Smooth muscle cell (in vitro differentiated cells): ENCODE measurements around the gene ASB13. TPM values are rescaled to one million over a fixed set of nuclear protein-coding genes. Genes with fewer than 3 reads are reported as not detected.

Experiments
- DNase-seq: peaks from one replicate; lab custom pipeline; 2025; ENCODE audit not compliant: unreplicated experiment; lab: John Stamatoyannopoulos, UW
- H2AFZ ChIP-seq: fragments of 200-600 bp; sonication (generic); 2 replicates; pipeline ENCODE4 v1.6.0; 2016; ENCODE audit warnings: antibody characterized with exemption, low read depth, mild to moderate bottlenecking
- H3F3A ChIP-seq: fragments of 200-600 bp; sonication (generic); 2 replicates; pipeline ENCODE4 v1.6.0; 2017; ENCODE audit warnings: antibody characterized with exemption, low read depth
- H3K27ac ChIP-seq: fragments of 200-600 bp; sonication (generic); 2 replicates; pipeline ENCODE4 v1.5.1; 2016; ENCODE audit warnings: low read depth, mild to moderate bottlenecking
- H3K27me3 ChIP-seq: fragments of 200-600 bp; sonication (generic); 2 replicates; pipeline ENCODE4 v1.6.1; 2016; ENCODE audit warnings: low read depth, mild to moderate bottlenecking
- H3K36me3 ChIP-seq: fragments of 200-600 bp; sonication (generic); 2 replicates; pipeline ENCODE4 v1.5.1; 2016; ENCODE audit warnings: low read depth
- H3K4me1 ChIP-seq: fragments of 200-600 bp; sonication (generic); 2 replicates; pipeline ENCODE4 v1.5.1; 2016; ENCODE audit warnings: low read depth
- H3K4me2 ChIP-seq: fragments of 200-600 bp; sonication (generic); 2 replicates; pipeline ENCODE4 v1.6.0; 2016; ENCODE audit warnings: mild to moderate bottlenecking
- H3K4me3 ChIP-seq: fragments of 200-600 bp; sonication (generic); 2 replicates; pipeline ENCODE4 v1.5.1; 2016; ENCODE audit warnings: mild to moderate bottlenecking
- H3K79me2 ChIP-seq: fragments of 200-600 bp; sonication (generic); 2 replicates; pipeline ENCODE4 v1.6.0; 2016; ENCODE audit warnings: low read depth, mild to moderate bottlenecking
- H3K9ac ChIP-seq: fragments of 200-600 bp; sonication (generic); 2 replicates; pipeline ENCODE4 v1.6.0; 2016; ENCODE audit warnings: low read depth
- H3K9me3 ChIP-seq: fragments of 200-600 bp; sonication (generic); replicated peaks from 2 replicates; pipeline ENCODE4 v1.5.1; 2016; ENCODE audit warnings: low read depth
- H4K20me1 ChIP-seq: fragments of 200-600 bp; sonication (generic); 2 replicates; pipeline ENCODE4 v1.6.0; 2016; ENCODE audit warnings: low read depth
- CTCF ChIP-seq: fragments of 200-600 bp; sonication (generic); IDR thresholded peaks from 2 replicates; pipeline ENCODE4 v1.5.1; 2017; ENCODE audit warnings: borderline replicate concordance, mild to moderate bottlenecking, antibody characterized with exemption; ENCODE audit not compliant: insufficient read depth, poor library complexity, severe bottlenecking
- WGBS: methylation state at CpG from one replicate; pipeline ENCODE4 v1.1.7; 2016; ENCODE audit warnings: low lambda C conversion rate; 5-methylcytosine and 5-hydroxymethylcytosine counted together
- polyA plus RNA-seq: library from polyadenylated mRNA; unstranded; fragments of >200 nt; fragmentation: Nextera tagmentation; extraction: Ambion mirVana; gene quantifications from 2 replicates; pipeline ENCODE4 v1.2.1, GENCODE V29; 2016
- total RNA-seq: library from RNA; depleted of rRNA; stranded (reverse); fragments of >200 nt; gene quantifications from 2 replicates; pipeline ENCODE4 v1.2.3, GENCODE V29; 2014

ASB13 gene
- total and polyA plus RNA-seq, 2 experiments from 2014 or later: 12.6 to 34.7 TPM

GRCh38 chr10:5607594-5607993, 58.8 kb downstream of the ASB13 start:
- Histone ChIP-seq H3K9ac (no peak overlapping the region), H3K4me2 (no peak overlapping the region), H3K27me3 (no peaks in the 10 kb centered on the region), H2AFZ (no peak overlapping the region), H3K36me3 (no peaks in the 10 kb centered on the region), H4K20me1 (no peaks in the 10 kb centered on the region), H3F3A (no peaks in the 10 kb centered on the region), H3K9me3 (no peaks in the 10 kb centered on the region), H3K79me2 (no peaks in the 10 kb centered on the region), H3K4me3 (no peak overlapping the region), H3K4me1 (no peaks in the 10 kb centered on the region), H3K27ac (no peak overlapping the region)
- 90% methylated on average over 7 of the region's 7 CpGs for WGBS
- no peak for TF ChIP-seq CTCF
- DNase-seq: no peak

- H3K27ac ChIP-seq: no peak overlapping the region
- H4K20me1 ChIP-seq: no peaks in the 10 kb centered on the region
- no peak overlapping the region for H3K4me2 ChIP-seq
- H3F3A ChIP-seq: no peaks in the 10 kb centered on the region
- no peaks in the 10 kb centered on the region for H3K9me3 ChIP-seq
- H3K79me2 ChIP-seq: no peaks in the 10 kb centered on the region
- 97% methylated on average over 10 of the region's 10 CpGs for WGBS
- H3K36me3 ChIP-seq: no peaks in the 10 kb centered on the region
- no peak overlapping the region for H3K9ac ChIP-seq
- H2AFZ ChIP-seq: no peak overlapping the region
- H3K4me1 ChIP-seq: no peaks in the 10 kb centered on the region
- no peak for DNase-seq
- H3K27me3 ChIP-seq: no peaks in the 10 kb centered on the region
- H3K4me3 ChIP-seq: no peak overlapping the region
- no peak for TF ChIP-seq CTCF
Observed at GRCh38 chr10:5606864-5607263, 59.5 kb downstream of the ASB13 start.

GRCh38 chr10:5606321-5606720, 60.1 kb downstream of the ASB13 start:
- Histone ChIP-seq H3K27me3 (no peaks in the 10 kb centered on the region), H3F3A (peaks cover 2% of the 10 kb centered on the region), H4K20me1 (no peaks in the 10 kb centered on the region), H3K4me1 (no peaks in the 10 kb centered on the region), H3K4me3 (no peak overlapping the region), H3K79me2 (no peaks in the 10 kb centered on the region), H3K4me2 (no peak overlapping the region), H3K9ac (no peak overlapping the region), H2AFZ (no peak overlapping the region), H3K9me3 (no peaks in the 10 kb centered on the region), H3K27ac (no peak overlapping the region), H3K36me3 (no peaks in the 10 kb centered on the region)
- DNase-seq: no peak
- TF ChIP-seq CTCF: no peak
- 90% methylated on average over 8 of the region's 8 CpGs for WGBS

- no peak overlapping the region for H3K4me2 ChIP-seq
- TF ChIP-seq CTCF: no peak
- no peak for DNase-seq
- WGBS: 92% methylated on average over 7 of the region's 7 CpGs
- no peak overlapping the region for H2AFZ ChIP-seq
- H3K27me3 ChIP-seq: no peaks in the 10 kb centered on the region
- no peak overlapping the region for H3K4me3 ChIP-seq
- no peak overlapping the region for H3K27ac ChIP-seq
- H3K9ac ChIP-seq: no peak overlapping the region
- no peaks in the 10 kb centered on the region for H3K9me3 ChIP-seq
- no peaks in the 10 kb centered on the region for H4K20me1 ChIP-seq
- H3K4me1 ChIP-seq: peaks cover 6% of the 10 kb centered on the region
- no peaks in the 10 kb centered on the region for H3K79me2 ChIP-seq
- peaks cover 4% of the 10 kb centered on the region for H3F3A ChIP-seq
- H3K36me3 ChIP-seq: no peaks in the 10 kb centered on the region
Observed at GRCh38 chr10:5604961-5605360, 61.4 kb downstream of the ASB13 start.
